Right ventricle myocardium inferior (tissue), 1 donor: Measurements from ENCODE around the gene GPC3. TPM values are rescaled to one million over a fixed set of nuclear protein-coding genes. Genes with fewer than 3 reads are reported as not detected.
"Not testable (repeated sequence)": the region's sequence is repeated elsewhere in the genome, so short reads cannot be mapped to it uniquely, and the experiment has no call there.

Experiments
- ATAC-seq: fragments of 200-7000 bp; cut with Tn5 transposase; one replicate; pipeline ENCODE4 v1.9.1; 2020; ENCODE audit warnings: mild to moderate bottlenecking, moderate library complexity
- DNase-seq: peaks from one replicate; pipeline ENCODE4 v3.0.0; 2021; ENCODE audit errors: missing footprints
- intact Hi-C: fragments of 100-400 bp; cut with DNase I; formaldehyde crosslinking; loops from one replicate; pipeline ENCODE4 v1.11.0; 2022
- total RNA-seq: library from RNA; stranded (reverse); fragmentation: NEBNext Ultra II Directional; extraction: Animal tissue kit (Norgen Biotek cat#: 25700); gene quantifications from one replicate; pipeline ENCODE4 v1.2.1, GENCODE V29; 2021
- donor health status: DM: no; HTN: yes; CAD: no; lungs with severe emphysema.

GPC3 gene
- total RNA-seq, 1 donor from 2014 or later = 8.5 TPM

- intact Hi-C loops = no loop called here
- no peak for ATAC-seq
- no peak for DNase-seq
Measured at GRCh38 chrX:133913658-133914388, 71.6 kb downstream of the GPC3 start.

- DNase-seq (no peak), ATAC-seq (no peak)
- intact Hi-C loops = no loop called here
Measured at GRCh38 chrX:133913009-133913408, 72.4 kb downstream of the GPC3 start.

- intact Hi-C loops = no loop called here
- DNase-seq (no peak), ATAC-seq (no peak)
Measured at GRCh38 chrX:133911825-133912495, 73.4 kb downstream of the GPC3 start.

- intact Hi-C loops = no loop called here
- ATAC-seq (no peak), DNase-seq (no peak)
Measured at GRCh38 chrX:133910539-133910938, 74.9 kb downstream of the GPC3 start.

GRCh38 chrX:133909888-133910287 is 75.5 kb downstream of the GPC3 start:
- DNase-seq (no peak), ATAC-seq (no peak)
- intact Hi-C loops = no loop called here

GRCh38 chrX:133908223-133908955 is 77.0 kb downstream of the GPC3 start:
- no peak for ATAC-seq
- no peak for DNase-seq
- intact Hi-C loops = no loop called here

- DNase-seq = no peak
- intact Hi-C loops = no loop called here
- no peak for ATAC-seq
Measured at GRCh38 chrX:133907606-133908005, 77.8 kb downstream of the GPC3 start.

- intact Hi-C loops = no loop called here
- ATAC-seq (no peak), DNase-seq (no peak)
Measured at GRCh38 chrX:133905305-133905704, 80.1 kb downstream of the GPC3 start.

- ATAC-seq (no peak), DNase-seq (no peak)
- intact Hi-C loops = no loop called here
Measured at GRCh38 chrX:133897593-133898163, 87.7 kb downstream of the GPC3 start.

GRCh38 chrX:133892337-133892736 is 93.1 kb downstream of the GPC3 start:
- intact Hi-C loops = no loop called here
- DNase-seq (no peak), ATAC-seq (no peak)

- ATAC-seq (no peak), DNase-seq (no peak)
- intact Hi-C loops = no loop called here
Measured at GRCh38 chrX:133888984-133889383, 96.4 kb downstream of the GPC3 start.

GRCh38 chrX:133888084-133888483 is 97.3 kb downstream of the GPC3 start:
- intact Hi-C loops, ATAC-seq, DNase-seq: not testable (repeated sequence)

GRCh38 chrX:133884430-133885394 is 100.7 kb downstream of the GPC3 start:
- DNase-seq (no peak), ATAC-seq (no peak)
- intact Hi-C loops = no loop called here

GRCh38 chrX:133881893-133882292 is 103.5 kb downstream of the GPC3 start:
- intact Hi-C loops = no loop called here
- DNase-seq (no peak), ATAC-seq (no peak)

- ATAC-seq = no peak
- intact Hi-C loops = no loop called here
- DNase-seq = no peak
Measured at GRCh38 chrX:133881007-133881406, 104.4 kb downstream of the GPC3 start.

- intact Hi-C loops = no loop called here
- ATAC-seq (no peak), DNase-seq (no peak)
Measured at GRCh38 chrX:133880032-133880443, 105.4 kb downstream of the GPC3 start.

- intact Hi-C loops = no loop called here
- ATAC-seq = no peak
Measured at GRCh38 chrX:133878710-133879109, 106.7 kb downstream of the GPC3 start.

GRCh38 chrX:133876646-133877045 is 108.7 kb downstream of the GPC3 start:
- DNase-seq (no peak), ATAC-seq (no peak)
- intact Hi-C loops = no loop called here

More at GRCh38 chrX:133878710-133879109, 106.7 kb downstream of the GPC3 start:
- no peak for DNase-seq
